GM18907 (cell line): ENCODE measurements around the gene KLHL5.
"Not testable (repeated sequence)": the region's sequence is repeated elsewhere in the genome, so short reads cannot be mapped to it uniquely, and the experiment has no call there.

Experiments
- ATAC-seq: cut with Tn5 transposase; IDR thresholded peaks from one replicate; pipeline ENCODE4 v1.9.1; 2021; ENCODE audit warnings: mild to moderate bottlenecking, moderate library complexity; ENCODE audit not compliant: unreplicated experiment

Gene KLHL5, protein sequence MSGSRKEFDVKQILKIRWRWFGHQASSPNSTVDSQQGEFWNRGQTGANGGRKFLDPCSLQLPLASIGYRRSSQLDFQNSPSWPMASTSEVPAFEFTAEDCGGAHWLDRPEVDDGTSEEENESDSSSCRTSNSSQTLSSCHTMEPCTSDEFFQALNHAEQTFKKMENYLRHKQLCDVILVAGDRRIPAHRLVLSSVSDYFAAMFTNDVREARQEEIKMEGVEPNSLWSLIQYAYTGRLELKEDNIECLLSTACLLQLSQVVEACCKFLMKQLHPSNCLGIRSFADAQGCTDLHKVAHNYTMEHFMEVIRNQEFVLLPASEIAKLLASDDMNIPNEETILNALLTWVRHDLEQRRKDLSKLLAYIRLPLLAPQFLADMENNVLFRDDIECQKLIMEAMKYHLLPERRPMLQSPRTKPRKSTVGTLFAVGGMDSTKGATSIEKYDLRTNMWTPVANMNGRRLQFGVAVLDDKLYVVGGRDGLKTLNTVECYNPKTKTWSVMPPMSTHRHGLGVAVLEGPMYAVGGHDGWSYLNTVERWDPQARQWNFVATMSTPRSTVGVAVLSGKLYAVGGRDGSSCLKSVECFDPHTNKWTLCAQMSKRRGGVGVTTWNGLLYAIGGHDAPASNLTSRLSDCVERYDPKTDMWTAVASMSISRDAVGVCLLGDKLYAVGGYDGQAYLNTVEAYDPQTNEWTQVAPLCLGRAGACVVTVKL

DNA sequence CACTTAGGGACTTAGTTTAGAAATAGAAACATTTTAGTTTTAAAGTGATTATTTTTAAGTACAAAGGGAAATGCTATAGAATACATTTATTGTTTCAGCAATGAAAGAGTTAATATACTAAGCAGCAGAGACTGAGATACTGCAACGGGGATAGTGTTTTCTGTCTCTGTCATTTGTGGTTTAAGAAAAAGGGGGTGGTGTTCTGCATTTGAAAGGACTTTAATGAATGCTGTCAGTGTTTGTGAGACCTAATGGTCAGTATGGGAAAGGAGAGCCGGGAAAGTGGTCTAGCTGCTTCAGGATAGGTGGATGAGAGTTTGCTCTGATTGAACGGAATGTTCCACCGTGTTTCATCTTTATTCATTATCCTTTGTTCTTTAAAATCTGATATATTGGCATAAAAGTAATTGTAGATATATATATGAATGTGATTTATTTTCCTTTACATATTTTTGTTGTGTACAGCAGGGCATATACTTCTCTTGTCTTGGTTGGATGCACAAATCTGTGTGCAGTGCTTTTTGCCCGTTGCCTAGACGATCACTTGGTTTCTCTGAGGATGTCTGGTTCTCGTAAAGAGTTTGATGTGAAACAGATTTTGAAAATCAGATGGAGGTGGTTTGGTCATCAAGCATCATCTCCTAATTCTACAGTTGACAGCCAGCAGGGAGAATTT lies at the start of gene KLHL5:
TSS of gene KLHL5 (plus strand) at position 139 of the 676 bp plus-strand sequence. CDS start at position 560, 421 bp downstream.
- peak; percentile 42 for ATAC-seq

- ATAC-seq = no peak
These were observed 48.0 kb upstream of the KLHL5 start for GRCh38 chr4:39014028-39014427.

DNA sequence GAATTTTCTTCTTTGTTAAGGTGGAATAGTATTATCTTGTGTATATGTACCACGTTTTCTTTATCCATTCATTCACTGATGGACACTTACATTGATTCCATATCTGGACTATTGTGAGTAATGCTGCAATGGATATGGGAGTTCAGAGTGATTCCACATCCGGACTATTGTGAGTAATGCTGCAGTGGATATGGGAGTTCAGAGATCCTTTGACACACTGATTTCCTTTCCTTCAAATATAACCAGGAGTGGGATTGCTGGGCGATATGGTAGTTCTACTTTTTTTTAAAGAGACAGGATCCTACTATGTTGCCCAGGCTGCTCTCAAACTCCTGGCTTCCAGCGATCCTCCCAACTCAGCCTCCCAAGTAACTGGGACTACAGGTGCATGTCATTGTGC lies 41.9 kb upstream of the KLHL5 start:
- no peak for ATAC-seq

DNA sequence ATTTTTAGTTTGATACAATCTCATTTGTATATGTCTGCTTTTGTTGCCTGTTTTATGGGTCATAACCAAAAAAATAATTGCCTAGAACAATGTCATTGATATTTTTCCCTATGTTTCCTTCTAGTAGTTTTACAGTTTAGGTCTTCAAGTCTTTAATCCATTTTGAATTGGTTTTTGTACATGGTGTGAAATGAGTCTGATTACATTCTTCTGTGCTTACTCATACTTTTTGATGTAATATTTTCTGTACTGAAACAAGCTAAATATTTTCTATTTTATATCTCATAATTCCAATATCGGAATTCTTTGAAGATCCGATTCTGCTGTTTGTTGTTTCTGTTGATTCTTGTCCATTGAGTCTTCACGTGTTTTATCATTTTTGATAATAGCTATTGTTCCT lies 40.4 kb upstream of the KLHL5 start:
- no peak for ATAC-seq

DNA sequence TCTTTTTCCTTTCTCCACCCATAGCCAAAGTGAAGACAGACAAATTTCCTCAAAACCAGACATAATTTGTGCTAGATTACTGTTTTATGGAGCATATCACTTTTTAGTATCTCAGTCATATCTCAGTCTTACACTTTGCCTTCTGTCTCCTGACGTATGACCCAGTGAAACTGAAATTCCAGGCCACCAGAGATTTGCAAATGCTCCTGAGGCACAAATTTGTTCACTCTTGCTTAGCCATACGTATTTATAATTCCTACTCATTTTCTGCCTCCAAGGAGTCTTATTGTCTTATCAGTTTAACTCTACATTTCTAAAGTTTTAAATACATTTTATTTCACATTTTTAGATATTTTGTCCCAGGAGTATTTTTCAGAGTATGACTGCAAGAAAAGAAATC lies 39.8 kb upstream of the KLHL5 start:
- ATAC-seq = no peak

DNA sequence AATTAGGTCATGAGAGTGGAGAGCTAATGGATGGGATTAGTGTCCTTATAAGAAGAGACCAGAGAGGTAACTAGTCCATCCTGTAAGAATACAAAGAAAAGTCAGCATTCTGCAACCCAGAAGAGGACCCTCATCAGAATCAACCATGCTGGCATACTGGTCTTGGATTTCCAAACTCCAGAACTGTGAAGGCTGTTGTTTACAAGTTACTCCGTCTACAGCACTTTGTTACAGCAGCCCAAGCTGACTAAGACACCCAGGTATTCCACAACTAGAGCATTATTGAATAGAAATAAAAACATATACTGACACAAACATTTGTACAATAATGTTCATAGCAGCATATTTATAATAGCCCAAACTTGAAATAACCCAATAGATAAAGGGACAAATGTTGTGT lies 39.0 kb upstream of the KLHL5 start:
- ATAC-seq = no peak

GRCh38 chr4:39024311-39024865 lies 37.6 kb upstream of the KLHL5 start:
- no peak for ATAC-seq

- no peak for ATAC-seq
These were observed 36.4 kb upstream of the KLHL5 start for GRCh38 chr4:39025552-39026085.

DNA sequence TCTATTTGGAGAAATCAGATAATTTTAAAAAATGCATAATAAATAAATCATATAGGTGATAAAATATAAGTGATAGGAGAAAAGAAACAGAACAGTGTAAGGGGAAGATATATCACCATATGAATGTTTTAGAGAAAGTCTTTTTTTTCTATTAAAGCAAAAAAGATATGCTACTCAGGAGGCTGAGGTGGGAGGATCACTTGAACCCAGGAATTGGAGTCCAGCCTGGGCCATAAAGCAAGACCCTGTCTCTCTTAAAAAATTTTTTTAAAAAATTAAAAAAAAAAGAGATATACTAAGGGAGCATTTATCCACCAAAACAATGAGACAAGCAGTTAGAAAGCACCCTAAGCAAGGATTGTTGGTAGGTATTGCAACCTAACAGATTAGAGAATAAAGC lies 35.9 kb upstream of the KLHL5 start:
- no peak for ATAC-seq

DNA sequence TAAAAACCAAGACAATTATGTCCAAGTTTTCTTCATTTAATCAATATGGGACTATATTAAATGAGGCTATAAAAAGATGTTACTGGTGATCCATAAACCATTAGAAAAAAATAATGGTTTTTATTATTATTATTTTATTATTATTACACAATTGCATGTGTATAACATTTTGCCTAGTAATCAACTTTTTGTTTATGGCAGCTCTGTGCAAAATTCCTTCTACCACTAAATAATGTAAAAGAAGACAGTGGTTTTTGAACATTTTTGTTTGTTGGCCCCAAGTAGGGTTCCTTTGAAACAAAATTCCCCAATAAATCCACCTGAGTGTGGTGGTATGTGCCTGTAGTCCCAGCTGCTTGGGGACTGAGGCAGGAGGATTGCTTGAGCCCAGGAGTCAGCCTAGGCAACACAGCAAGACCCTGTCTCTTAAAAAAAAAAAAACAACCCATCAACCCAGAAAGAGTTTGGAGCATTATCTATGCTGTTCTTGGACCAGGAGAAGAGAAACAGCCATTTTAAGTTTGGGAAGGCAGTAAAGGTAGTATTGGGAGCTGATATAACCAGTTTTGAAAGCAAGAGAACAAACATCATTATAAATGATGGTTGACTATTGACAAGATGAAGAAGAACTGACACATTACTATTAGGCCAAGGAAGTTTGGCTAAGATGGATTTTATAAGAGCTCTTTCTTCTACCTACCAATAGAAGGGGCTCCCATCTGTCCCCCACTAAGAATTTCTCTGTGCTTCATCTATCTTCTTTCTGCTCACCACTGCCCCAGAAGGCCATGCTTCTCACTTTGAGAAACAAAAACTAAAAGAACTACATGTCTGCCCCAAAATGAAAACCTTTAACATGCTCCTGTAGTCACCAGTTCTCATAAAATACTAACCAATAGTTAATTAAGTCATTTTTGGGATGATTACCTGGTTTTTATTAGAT lies 32.0 kb upstream of the KLHL5 start:
- ATAC-seq = peak; percentile 40

DNA sequence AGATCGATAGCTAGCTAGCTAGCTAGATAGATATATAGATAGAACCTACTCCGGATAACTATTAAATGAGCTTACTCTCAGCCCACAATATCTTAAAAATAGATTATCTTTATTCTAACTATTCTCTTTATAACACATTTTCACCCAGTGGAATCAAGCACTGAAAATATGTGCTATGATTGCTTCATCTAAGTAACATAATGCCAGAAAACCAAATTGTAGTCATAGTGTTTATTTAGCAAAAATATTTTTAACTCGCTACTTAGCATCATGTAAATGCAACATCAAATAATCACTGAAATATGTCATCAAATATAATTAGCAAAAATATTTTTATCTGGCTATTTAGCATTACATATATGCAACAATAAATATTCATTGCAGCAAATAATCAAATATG lies 31.3 kb upstream of the KLHL5 start:
- ATAC-seq = no peak

DNA sequence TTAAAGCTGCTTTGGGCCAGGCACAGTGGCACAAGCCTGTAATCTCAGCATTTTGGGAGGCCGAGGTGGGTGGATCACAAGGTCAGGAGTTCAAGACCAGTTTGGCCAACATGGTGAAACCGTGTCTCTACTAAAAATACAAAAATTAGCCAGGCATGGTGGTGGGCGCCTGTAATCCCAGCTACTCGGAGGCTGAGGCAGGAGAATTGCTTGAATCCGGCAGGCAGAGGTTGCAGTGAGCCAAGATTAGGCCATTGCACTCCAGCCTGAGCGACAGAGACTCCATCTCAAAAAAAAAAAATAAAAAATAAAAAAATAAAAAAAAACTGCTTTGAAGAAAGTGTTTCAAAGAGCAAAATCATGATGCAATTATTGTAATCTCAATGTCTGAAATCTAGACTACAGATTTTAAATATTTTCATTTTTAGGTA lies 30.4 kb upstream of the KLHL5 start:
- not testable (repeated sequence) for ATAC-seq

DNA sequence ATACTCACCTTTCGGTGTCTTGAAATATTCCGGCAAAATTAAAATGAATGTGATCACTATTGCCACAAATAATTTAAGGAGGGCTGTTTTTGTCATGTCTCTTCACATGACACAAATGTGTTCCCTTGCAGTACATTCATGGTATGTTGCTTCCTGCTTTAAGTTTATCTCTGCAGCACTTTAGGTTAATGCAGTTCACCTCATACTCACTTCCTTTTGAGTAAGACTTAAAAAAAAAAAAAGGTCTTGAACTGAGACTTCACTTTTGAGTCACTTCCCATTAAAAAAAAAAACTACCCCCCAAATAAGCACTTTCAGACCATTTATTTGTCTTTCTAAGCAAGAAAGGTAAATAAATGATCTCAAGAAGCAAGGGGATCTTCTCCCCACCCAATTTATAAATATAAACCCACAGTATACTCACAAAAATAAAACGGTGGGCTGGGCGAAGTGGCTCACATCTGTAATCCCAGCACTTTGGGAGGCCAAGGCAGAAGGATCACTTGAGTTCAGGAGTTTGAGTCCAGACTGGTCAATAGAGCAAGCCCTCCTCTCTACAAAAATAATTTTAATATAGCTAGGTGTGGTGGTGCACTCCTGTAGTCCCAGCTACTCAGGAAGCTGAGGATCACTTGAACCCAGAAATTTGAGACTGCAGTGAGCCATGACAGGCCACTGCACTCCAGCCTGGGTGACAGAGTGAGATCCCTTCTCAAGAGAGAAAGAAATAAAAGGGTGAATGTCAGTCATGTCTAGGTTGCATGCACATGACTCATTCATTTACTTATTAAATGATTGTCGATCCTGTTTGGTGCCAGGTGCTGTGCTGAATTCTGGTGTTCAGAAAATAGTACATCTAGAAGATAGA lies 29.6 kb upstream of the KLHL5 start, which contains the start of gene TMEM156:
TSS of gene TMEM156 (minus strand) at position 192 of the 868 bp plus-strand sequence. CDS start at position 96, 96 bp downstream.
- ATAC-seq = peak; percentile 68

GRCh38 chr4:39036172-39036571 lies 25.9 kb upstream of the KLHL5 start:
- no peak for ATAC-seq

GRCh38 chr4:39037491-39037825 lies 24.6 kb upstream of the KLHL5 start:
- no peak for ATAC-seq

- ATAC-seq = no peak
These were observed 24.1 kb upstream of the KLHL5 start for GRCh38 chr4:39037941-39038340.

DNA sequence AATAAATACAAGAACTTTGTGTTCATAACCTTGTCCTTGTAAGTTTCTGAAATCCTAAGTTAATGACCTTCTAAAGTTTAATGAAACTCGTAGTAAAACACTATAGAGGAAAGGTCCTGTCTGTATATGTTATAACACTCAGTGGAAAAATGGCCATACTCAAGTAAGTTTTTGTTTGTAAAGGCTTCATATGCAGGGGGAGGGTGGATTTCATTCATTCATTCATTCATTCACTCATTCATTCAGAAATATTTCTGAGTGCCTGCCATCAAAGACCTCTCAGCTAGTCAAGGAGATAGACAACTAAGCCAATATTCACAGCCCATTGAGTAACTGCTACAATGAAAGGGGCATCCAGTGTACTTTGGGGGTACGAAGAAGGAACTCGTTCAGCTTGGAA lies 22.9 kb upstream of the KLHL5 start:
- ATAC-seq = no peak

GRCh38 chr4:39042366-39042765 lies 19.7 kb upstream of the KLHL5 start:
- ATAC-seq = no peak
